H1 (cell line): Measurements from ENCODE around the gene LDHB. TPM values are rescaled to one million over a fixed set of nuclear protein-coding genes. Genes with fewer than 3 reads are reported as not detected.
A peak's percentile ranks its signal among the peaks of the same experiment; 100 is the strongest.

Experiments
- CTCF ChIA-PET: fragments of 300-600 bp; sonication (Branson Sonifier 250); formaldehyde crosslinking; loops from one replicate; lab custom pipeline; 2021; ENCODE audit not compliant: partially characterized antibody; lab: Charles Lee
- POLR2A ChIA-PET: fragments of 300-600 bp; sonication (Branson Sonifier 250); formaldehyde crosslinking; loops from one replicate; lab custom pipeline; 2021; ENCODE audit warnings: inconsistent platforms; ENCODE audit not compliant: partially characterized antibody; lab: Charles Lee
- DNase-seq, 2 experiments: peaks; one replicate each; pipeline versions ENCODE4 v3.0.0 to v3.0.0-alpha.2; 2010 to 2022; ENCODE audit warnings: low spot score in 2 of 2, low read depth in 1 of 2, mixed read lengths in 1 of 2
- FAIRE-seq: peaks from 2 replicates; lab custom pipeline; 2011; peaks lifted over from hg19 to GRCh38; lab: Jason Lieb, UNC
- H2AFZ ChIP-seq: 2 replicates; pipeline ENCODE4 v1.8.1; 2012; ENCODE audit warnings: low read length, inconsistent platforms
- H2AK5ac ChIP-seq: 2 replicates; pipeline ENCODE4 v1.6.1; 2013; ENCODE audit warnings: low read depth, low read length
- H2BK120ac ChIP-seq: replicated peaks from 2 replicates; pipeline ENCODE3; 2013; ENCODE audit warnings: low read depth, low read length, inconsistent platforms
- H2BK12ac ChIP-seq: 2 replicates; pipeline ENCODE4 v1.6.1; 2013; ENCODE audit warnings: low read depth, low read length
- H2BK15ac ChIP-seq: 2 replicates; pipeline ENCODE4 v1.6.1; 2013; ENCODE audit warnings: low read length
- H2BK20ac ChIP-seq: 2 replicates; pipeline ENCODE4 v1.6.1; 2013; ENCODE audit warnings: low read length
- H2BK5ac ChIP-seq: 2 replicates; pipeline ENCODE4 v1.6.1; 2013; ENCODE audit warnings: low read depth, low read length
- H3K14ac ChIP-seq: 2 replicates; pipeline ENCODE4 v1.6.1; 2013; ENCODE audit warnings: inconsistent platforms; ENCODE audit not compliant: insufficient read length
- H3K18ac ChIP-seq: 2 replicates; pipeline ENCODE4 v1.6.1; 2013; ENCODE audit warnings: low read length; ENCODE audit errors: extremely low read depth
- H3K23ac ChIP-seq: 2 replicates; pipeline ENCODE4 v1.6.1; 2013; ENCODE audit warnings: inconsistent platforms; ENCODE audit not compliant: insufficient read length
- H3K23me2 ChIP-seq: 2 replicates; pipeline ENCODE4 v1.6.1; 2013; ENCODE audit warnings: low read depth, low read length
- H3K27ac ChIP-seq: 2 replicates; pipeline ENCODE4 v1.6.1; 2011; ENCODE audit warnings: low read depth, low read length, inconsistent platforms
- H3K27me3 ChIP-seq, 4 experiments: replicated peaks in 1 of 4; 1 replicate in 1 of 4; 2 replicates in 3 of 4; pipeline versions ENCODE4 v1.6.1 to v1.8.1; 2011 to 2013; ENCODE audit warnings: low read length in 3 of 4, mild to moderate bottlenecking in 3 of 4, inconsistent platforms in 2 of 4, mixed read lengths in 2 of 4, moderate library complexity in 1 of 4; ENCODE audit not compliant: control insufficient read depth in 3 of 4, insufficient read depth in 3 of 4; ENCODE audit errors: extremely low read depth in 1 of 4
- H3K36me3 ChIP-seq, 4 experiments: 2 replicates each; pipeline versions ENCODE4 v1.6.1 to v1.8.1; 2011 to 2013; ENCODE audit warnings: mild to moderate bottlenecking in 4 of 4, low read length in 3 of 4, moderate library complexity in 2 of 4, control low read depth in 1 of 4, inconsistent platforms in 1 of 4; ENCODE audit not compliant: insufficient read depth in 4 of 4, control insufficient read depth in 2 of 4
- H3K4ac ChIP-seq: replicated peaks from 2 replicates; pipeline ENCODE3; 2013; ENCODE audit warnings: low read length, low read depth, mixed read lengths, inconsistent platforms; ENCODE audit not compliant: insufficient read length
- H3K4me1 ChIP-seq, 4 experiments: replicated peaks in 1 of 4; 1 replicate in 1 of 4; 2 replicates in 3 of 4; pipeline versions ENCODE4 v1.6.1 to v1.8.1; 2011 to 2013; ENCODE audit warnings: low read length in 3 of 4, inconsistent platforms in 2 of 4, mixed read lengths in 1 of 4; ENCODE audit not compliant: insufficient read depth in 4 of 4, control insufficient read depth in 3 of 4
- H3K4me2 ChIP-seq, 2 experiments: 2 replicates each; pipeline versions ENCODE4 v1.6.1 to v1.8.1; 2011 to 2013; ENCODE audit warnings: low read depth in 2 of 2, low read length in 2 of 2, control low read depth in 1 of 2, inconsistent platforms in 1 of 2, mild to moderate bottlenecking in 1 of 2; ENCODE audit not compliant: insufficient read depth in 1 of 2
- H3K4me3 ChIP-seq, 4 experiments: fragments of 200-600, 300-600 bp in 1 of 4; sonication (generic), shearing (Covaris generic), sonication (Bioruptor Twin) in 1 of 4; 2 replicates each; pipeline versions ENCODE4 v1.5.1 to v1.8.1; 2011 to 2016; ENCODE audit warnings: low read length in 4 of 4, low read depth in 3 of 4, control low read depth in 2 of 4, inconsistent platforms in 2 of 4, mild to moderate bottlenecking in 2 of 4, mixed read lengths in 1 of 4, moderate library complexity in 1 of 4; ENCODE audit not compliant: insufficient read depth in 2 of 4; ENCODE audit errors: extremely low read depth in 1 of 4
- H3K56ac ChIP-seq: replicated peaks from 2 replicates; pipeline ENCODE3; 2013; ENCODE audit warnings: low read depth, mild to moderate bottlenecking, mixed read lengths, low read length, inconsistent platforms; ENCODE audit not compliant: insufficient read length
- H3K79me1 ChIP-seq: 2 replicates; pipeline ENCODE4 v1.6.1; 2013; ENCODE audit warnings: low read depth, low read length, control low read depth
- H3K79me2 ChIP-seq, 2 experiments: 2 replicates each; pipeline versions ENCODE4 v1.6.1 to v1.8.1; 2012 to 2013; ENCODE audit warnings: low read length in 2 of 2, mild to moderate bottlenecking in 2 of 2, inconsistent platforms in 1 of 2; ENCODE audit not compliant: insufficient read depth in 2 of 2, control insufficient read depth in 1 of 2
- H3K9ac ChIP-seq, 4 experiments: replicated peaks in 1 of 4; 1 replicate in 1 of 4; 2 replicates in 3 of 4; pipeline versions ENCODE4 v1.6.1 to v1.8.1; 2011 to 2013; ENCODE audit warnings: low read depth in 3 of 4, low read length in 3 of 4, control low read depth in 2 of 4, mild to moderate bottlenecking in 2 of 4, moderate library complexity in 2 of 4, inconsistent platforms in 1 of 4; ENCODE audit errors: extremely low read depth in 1 of 4
- H3K9me3 ChIP-seq, 2 experiments: 2 replicates each; pipeline versions ENCODE4 v1.6.1 to v1.8.1; 2012 to 2013; ENCODE audit warnings: mild to moderate bottlenecking in 2 of 2, moderate library complexity in 2 of 2, control low read depth in 1 of 2, inconsistent platforms in 1 of 2, low read depth in 1 of 2, low read length in 1 of 2, mixed read lengths in 1 of 2; ENCODE audit not compliant: insufficient read depth in 2 of 2
- H4K20me1 ChIP-seq, 2 experiments: replicated peaks in 1 of 2; 2 replicates each; pipeline versions ENCODE3 to v1.8.1; 2011 to 2013; ENCODE audit warnings: inconsistent platforms in 2 of 2, low read length in 2 of 2, mild to moderate bottlenecking in 1 of 2; ENCODE audit not compliant: insufficient read depth in 2 of 2, control insufficient read depth in 1 of 2
- H4K5ac ChIP-seq: 2 replicates; pipeline ENCODE4 v1.6.1; 2013; ENCODE audit warnings: low read length, low read depth, mixed read lengths, inconsistent platforms; ENCODE audit not compliant: insufficient read length
- H4K8ac ChIP-seq: 2 replicates; pipeline ENCODE4 v1.8.0; 2013; ENCODE audit warnings: mild to moderate bottlenecking, moderate library complexity, low read length, inconsistent platforms; ENCODE audit not compliant: insufficient read depth; ENCODE audit errors: extremely low read depth
- H4K91ac ChIP-seq: replicated peaks from 2 replicates; pipeline ENCODE3; 2013; ENCODE audit warnings: low read length, mixed read lengths, inconsistent platforms; ENCODE audit not compliant: insufficient read length
- CTBP2 ChIP-seq: IDR thresholded peaks from 2 replicates; pipeline ENCODE4 v1.7.0; 2011; ENCODE audit warnings: borderline replicate concordance, mild to moderate bottlenecking, moderate library complexity, mixed read lengths, low read length; ENCODE audit not compliant: insufficient read depth, insufficient read length
- GABPA ChIP-seq: IDR thresholded peaks from 2 replicates; pipeline ENCODE4 v1.6.1; 2011; ENCODE audit warnings: mild to moderate bottlenecking, low read length, moderate library complexity, borderline replicate concordance; ENCODE audit not compliant: insufficient read depth
- HDAC6 ChIP-seq: IDR thresholded peaks from one replicate; pipeline ENCODE4 v1.7.1; 2012; ENCODE audit warnings: low read depth, mild to moderate bottlenecking, inconsistent platforms, low read length, moderate library complexity
- KDM5A ChIP-seq: fragments of 200-600 bp; IDR thresholded peaks from 2 replicates; pipeline ENCODE4 v1.7.1; 2012; ENCODE audit warnings: mild to moderate bottlenecking, low read length, inconsistent platforms, mixed read lengths
- RNF2 ChIP-seq: fragments of 200-900, 300-1000 bp; sonication (generic); IDR thresholded peaks from 2 replicates; pipeline ENCODE4 v1.7.1; 2016; ENCODE audit warnings: borderline replicate concordance, low read depth, mild to moderate bottlenecking, antibody characterized with exemption, low read length; ENCODE audit not compliant: poor library complexity, severe bottlenecking; ENCODE audit errors: missing control alignments
- TAF7 ChIP-seq: optimal IDR thresholded peaks from 2 replicates; pipeline ENCODE3; 2011; ENCODE audit warnings: low read depth, mild to moderate bottlenecking, inconsistent platforms, low read length, moderate library complexity, borderline replicate concordance
- TBP ChIP-seq: IDR thresholded peaks from 2 replicates; pipeline ENCODE4 v1.6.1; 2011; ENCODE audit warnings: low read depth, low read length, improper control_type of control experiment
- ZNF274 ChIP-seq: IDR thresholded peaks from 2 replicates; pipeline ENCODE4 v1.7.0; 2012; ENCODE audit warnings: low read length, borderline replicate concordance; ENCODE audit errors: extremely low read depth
- WGBS, 2 experiments: shearing (Covaris generic) in 1 of 2; methylation state at CpG; one replicate each; pipeline versions ENCODE4 v1.1.6 to v1.1.7; 2013 to 2015; ENCODE audit warnings: low lambda C conversion rate in 2 of 2, mixed read lengths in 2 of 2, inconsistent platforms in 1 of 2, low coverage in 1 of 2, missing lambda C conversion rate in 1 of 2; ENCODE audit not compliant: insufficient replicate concordance in 2 of 2, insufficient coverage in 1 of 2, insufficient read length in 1 of 2; ENCODE audit errors: extremely low coverage in 1 of 2, missing lambda C conversion rate in 1 of 2; 5-methylcytosine and 5-hydroxymethylcytosine counted together
- polyA plus RNA-seq, 7 experiments: library from polyadenylated mRNA; depleted of rRNA in 3 of 7; stranded (reverse) in 5 of 7; unstranded in 2 of 7; fragments of >200 nt in 5 of 7; fragments of 200-250 nt in 2 of 7; gene quantifications; 1 replicate in 5 of 7; 2 replicates in 1 of 7; 4 replicates in 1 of 7; pipeline versions ENCODE4 v1.2.1 to v1.2.3, GENCODE V29; 2011 to 2013; ENCODE audit warnings: missing spikeins in 2 of 7, mixed read lengths in 2 of 7
- total RNA-seq: library from RNA; stranded (reverse); fragmentation: NEBNext Ultra II Directional; extraction: Animal tissue kit (Norgen Biotek cat#: 25700); gene quantifications from 2 replicates; pipeline ENCODE4 v1.2.1, GENCODE V29; 2021
- TF ChIP-seq, protein P1 (sequence below): IDR thresholded peaks from 2 replicates; pipeline ENCODE4 v1.6.1; 2012; ENCODE audit warnings: inconsistent platforms
- TF ChIP-seq, protein P2 (sequence below), 3 experiments: IDR thresholded peaks; 1 replicate in 2 of 3; 2 replicates in 1 of 3; pipeline versions ENCODE4 v1.5.1 to v1.6.1; 2011; ENCODE audit warnings: low read length in 3 of 3, mild to moderate bottlenecking in 3 of 3, inconsistent platforms in 2 of 3, low read depth in 1 of 3, moderate library complexity in 1 of 3; ENCODE audit not compliant: insufficient read depth in 1 of 3; ENCODE audit errors: control extremely low read depth in 1 of 3

The LDHB gene
- total and polyA plus RNA-seq, 2 of the 8 experiments (the other 6 are each of a cell fraction or from before 2014, with no cell fraction given): 1,177 to 1,781 TPM

- no peak overlapping the region for H2BK15ac ChIP-seq
- no peak overlapping the region for H3K18ac ChIP-seq
- H3K4ac ChIP-seq: no peak overlapping the region
- H4K8ac ChIP-seq: peak overlapping the region; percentile 3; the same call in 1 of the 2 replicates
- H3K79me2 ChIP-seq: no peaks in the 10 kb centered on the region
- no peak overlapping the region for H2AK5ac ChIP-seq
- ChIA-PET CTCF (interaction anchor here (1.0 to 1.4 kb wide), 2 partner anchors 16 to 25 kb away, joined by 3 to 5 read pairs; no protein-coding TSS in a partner anchor), POLR2A (interaction anchor here (3.7 kb wide), 1 partner anchor 20 kb away, joined by 19 read pairs; the partner anchor contains the start of gene LDHB)
- DNase-seq: no peak
- no peaks in the 10 kb centered on the region for H3K27me3 ChIP-seq
- no peak overlapping the region for H2BK12ac ChIP-seq
- no peak overlapping the region for H2BK20ac ChIP-seq
- no peak overlapping the region for H3K56ac ChIP-seq
- no peaks in the 10 kb centered on the region for H3K36me3 ChIP-seq
- no peaks in the 10 kb centered on the region for H3K4me1 ChIP-seq
- no peak overlapping the region for H4K5ac ChIP-seq
- no peak overlapping the region for H3K4me3 ChIP-seq
- H4K20me1 ChIP-seq: no peaks in the 10 kb centered on the region
- WGBS, 2 experiments: 86% methylated on average over 13 of the region's 13 CpGs; no CpG with 5 or more reads in 1 of the 2 experiments
- H3K9ac ChIP-seq: no peak overlapping the region
- H3K4me2 ChIP-seq: no peak overlapping the region
- H2AFZ ChIP-seq: no peak overlapping the region
- no peak overlapping the region for H2BK120ac ChIP-seq
- H3K23ac ChIP-seq: no peak overlapping the region
- H3K23me2 ChIP-seq: no peaks in the 10 kb centered on the region
- no peak for FAIRE-seq
- H4K91ac ChIP-seq: no peak overlapping the region
- H3K79me1 ChIP-seq: no peaks in the 10 kb centered on the region; the same call in 1 of the 2 replicates
- H3K9me3 ChIP-seq: no peaks in the 10 kb centered on the region
- no peak overlapping the region for H3K14ac ChIP-seq
- no peak overlapping the region for H2BK5ac ChIP-seq
- H3K27ac ChIP-seq: no peak overlapping the region
- TF ChIP-seq GABPA (no peak), ZNF274 (no peak), HDAC6 (no peak), TAF7 (no peak), CTBP2 (no peak), RNF2 (no peak), KDM5A (no peak), TBP (no peak)
- TF ChIP-seq, protein P1, sequence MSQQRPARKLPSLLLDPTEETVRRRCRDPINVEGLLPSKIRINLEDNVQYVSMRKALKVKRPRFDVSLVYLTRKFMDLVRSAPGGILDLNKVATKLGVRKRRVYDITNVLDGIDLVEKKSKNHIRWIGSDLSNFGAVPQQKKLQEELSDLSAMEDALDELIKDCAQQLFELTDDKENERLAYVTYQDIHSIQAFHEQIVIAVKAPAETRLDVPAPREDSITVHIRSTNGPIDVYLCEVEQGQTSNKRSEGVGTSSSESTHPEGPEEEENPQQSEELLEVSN: no peak
- TF ChIP-seq, protein P2, sequence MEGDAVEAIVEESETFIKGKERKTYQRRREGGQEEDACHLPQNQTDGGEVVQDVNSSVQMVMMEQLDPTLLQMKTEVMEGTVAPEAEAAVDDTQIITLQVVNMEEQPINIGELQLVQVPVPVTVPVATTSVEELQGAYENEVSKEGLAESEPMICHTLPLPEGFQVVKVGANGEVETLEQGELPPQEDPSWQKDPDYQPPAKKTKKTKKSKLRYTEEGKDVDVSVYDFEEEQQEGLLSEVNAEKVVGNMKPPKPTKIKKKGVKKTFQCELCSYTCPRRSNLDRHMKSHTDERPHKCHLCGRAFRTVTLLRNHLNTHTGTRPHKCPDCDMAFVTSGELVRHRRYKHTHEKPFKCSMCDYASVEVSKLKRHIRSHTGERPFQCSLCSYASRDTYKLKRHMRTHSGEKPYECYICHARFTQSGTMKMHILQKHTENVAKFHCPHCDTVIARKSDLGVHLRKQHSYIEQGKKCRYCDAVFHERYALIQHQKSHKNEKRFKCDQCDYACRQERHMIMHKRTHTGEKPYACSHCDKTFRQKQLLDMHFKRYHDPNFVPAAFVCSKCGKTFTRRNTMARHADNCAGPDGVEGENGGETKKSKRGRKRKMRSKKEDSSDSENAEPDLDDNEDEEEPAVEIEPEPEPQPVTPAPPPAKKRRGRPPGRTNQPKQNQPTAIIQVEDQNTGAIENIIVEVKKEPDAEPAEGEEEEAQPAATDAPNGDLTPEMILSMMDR (IDR thresholded peaks at IDR 0.05; ENCODE audit: control extremely low read depth in 1 of 3, insufficient read depth in 1 of 3, low read depth in 1 of 3, low read length in 3 of 3): no peak
Measured at GRCh38 chr12:21677204-21677603, 19.6 kb upstream of the LDHB start.
